Heart left ventricle (tissue), 16 donors: ENCODE measurements around the gene FBF1. TPM values are rescaled to one million over a fixed set of nuclear protein-coding genes. Genes with fewer than 3 reads are reported as not detected.

ENCODE experiments used
- ATAC-seq, 4 donors: fragments of 200-7000 bp; cut with Tn5 transposase; one replicate each; pipeline ENCODE4 v1.9.1; 2020 to 2022; ENCODE audit warnings: moderate library complexity in 4 of 4, mild to moderate bottlenecking in 3 of 4, moderate number of reproducible peaks in 1 of 4
- DNase-seq, 5 donors: peaks; one replicate each; pipeline ENCODE4 v3.0.0-alpha.2; 2020
- H3K27ac ChIP-seq, 12 donors: fragments of 200-600 bp; sonication (generic) in 4 of 12; one replicate each; pipeline versions ENCODE4 v1.5.0 to v1.8.0; 2016 to 2022; ENCODE audit warnings: mild to moderate bottlenecking in 2 of 12
- H3K27me3 ChIP-seq, 9 donors: fragments of 200-600 bp; sonication (generic) in 2 of 9; one replicate each; pipeline versions ENCODE4 v1.5.1 to v1.8.0; 2016 to 2022; ENCODE audit warnings: mild to moderate bottlenecking in 3 of 9
- H3K36me3 ChIP-seq, 9 donors: fragments of 200-600 bp; sonication (generic) in 2 of 9; one replicate each; pipeline versions ENCODE4 v1.5.0 to v1.8.0; 2018 to 2022; ENCODE audit warnings: mild to moderate bottlenecking in 2 of 9
- H3K4me1 ChIP-seq, 12 donors: fragments of 200-600 bp; sonication (generic) in 4 of 12; one replicate each; pipeline versions ENCODE4 v1.5.0 to v1.8.0; 2016 to 2022; ENCODE audit warnings: mild to moderate bottlenecking in 3 of 12
- H3K4me3 ChIP-seq, 12 donors: fragments of 200-600 bp; sonication (generic) in 4 of 12; one replicate each; pipeline versions ENCODE4 v1.5.0 to v1.8.0; 2017 to 2022; ENCODE audit warnings: mild to moderate bottlenecking in 9 of 12, moderate library complexity in 4 of 12
- H3K9me3 ChIP-seq, 12 donors: fragments of 200-600 bp; sonication (generic) in 4 of 12; one replicate each; pipeline versions ENCODE4 v1.5.0 to v1.8.0; 2016 to 2022; ENCODE audit warnings: mild to moderate bottlenecking in 1 of 12
- CTCF ChIP-seq, 12 donors: fragments of 200-600 bp; sonication (generic) in 4 of 12; IDR thresholded peaks; one replicate each; pipeline versions ENCODE4 v1.5.0 to v1.8.0; 2018 to 2022; ENCODE audit warnings: antibody characterized with exemption in 12 of 12, mild to moderate bottlenecking in 5 of 12
- POLR2A ChIP-seq, 2 donors: fragments of 450-650 bp; IDR thresholded peaks; one replicate each; pipeline ENCODE4 v1.6.1; 2017; ENCODE audit warnings: antibody characterized with exemption in 2 of 2, mild to moderate bottlenecking in 2 of 2, moderate library complexity in 2 of 2
- WGBS, 4 donors: extraction: QIAGEN DNeasy Blood & Tissue Kit in 2 of 4; methylation state at CpG; one replicate each; pipeline versions ENCODE4 v1.1.5 to v1.1.7; 2013 to 2018; 5-methylcytosine and 5-hydroxymethylcytosine counted together
- intact Hi-C, 10 donors: fragments of 100-400 bp; cut with DNase I; formaldehyde crosslinking; loops; one replicate each; pipeline versions ENCODE4 v1.11.1 to v1.14.2; 2022
- polyA plus RNA-seq, 2 donors: library from polyadenylated mRNA; stranded (reverse); fragments of 200-250 nt; gene quantifications; one replicate each; pipeline ENCODE4 v1.2.3, GENCODE V29; 2013
- total RNA-seq, 9 donors: library from RNA; depleted of rRNA in 2 of 9; stranded (reverse); fragments of >200 nt in 2 of 9; fragmentation: NEBNext Ultra II Directional in 3 of 9; extraction: Animal tissue kit (Norgen Biotek cat#: 25700) in 3 of 9; gene quantifications; one replicate each; pipeline versions ENCODE4 v1.1.0 to v1.2.4, GENCODE V29; 2016 to 2023
- donor health status: ischemic (EF 13 %, LVEDD 7.1; RV severe dilation, severe dysfunction).
- donor health status: healthy with polysubstance abuse.
- donor health status: DM: no; HTN: yes; CAD: no.
- donor health status: DM: no; HTN: no; CAD: no.
- donor health status: ischemic (EF 25% LVEDD 6.9; RV normal size, moderate dysfunction).
- donor health status: ischemic (EF 25% LVEDD 5.7; RV mildly dilated, moderate dysfunction).
- donor health status: healthy.
- donor health status: DM: yes; HTN: yes; CAD: no.
- donor health status: ischemic (EF 35%, LVEDD 5.7; RV mildly dilated, moderate dysfunction).
- donor health status: nonischemic (EF 11% LVEDD 7.7; RV severe dilation, severe dysfunction).
- donor health status: DM: yes; HTN: yes; CAD: no.
- donor health status: PGD.
- donor health status: ischemic (EF 29% LVEDD 5.4; RV normal size, mild dysfunction).
- donor health status: nonischemic (EF 23%, LVEDD 6.1; RV moderate dilation, normal function).

Gene FBF1
- total and polyA plus RNA-seq, 11 donors: 1.5 to 5.4 (median 2.9) TPM

- intact Hi-C loops: loop anchor here in 8 of 10 donors (1.0 to 10.0 kb wide), 8 partner anchors 39 to 132 kb away; partner anchors contain the start of genes WBP2 (in 5 of the 8), GALK1 (in 1 of the 8), UNC13D (in 1 of the 8) and UNK (in 1 of the 8)
These were observed 44.3 kb downstream of the FBF1 start, which contains the start of gene TRIM65 for GRCh38 chr17:75896415-75897159. Gene TRIM65, minus strand, starts transcription at chr17:75896951. Its CDS starts 14 bp downstream, at chr17:75896937.

GRCh38 chr17:75895370-75896155 lies 45.3 kb downstream of the FBF1 start:
- ATAC-seq: no peak
- H3K9me3 ChIP-seq: no peaks in the 10 kb centered on the region
- H3K4me1 ChIP-seq: peaks cover 0 to 32% (median 24%) of the 10 kb centered on the region in 12 donors
- WGBS, 4 donors: 45 to 51% (median 48%) methylated on average over 27 to 28 of the region's 28 CpGs
- DNase-seq: no peak
- H3K27me3 ChIP-seq: no peaks in the 10 kb centered on the region
- peak overlapping the region; percentile 48 to 97 (median 80) for H3K4me3 ChIP-seq
- no peak for TF ChIP-seq POLR2A (IDR thresholded peaks at IDR 0.05)
- TF ChIP-seq CTCF (IDR thresholded peaks at IDR 0.05): peak in 4 of 12 donors; percentile 8 to 27 (median 14)
- intact Hi-C loops: loop anchor here in 9 of 10 donors (1.0 to 10.0 kb wide), 9 partner anchors 17 to 131 kb away; partner anchors contain the start of genes WBP2 (in 5 of the 9), TRIM47 (in 2 of the 9), GALK1 (in 1 of the 9) and UNC13D (in 1 of the 9)
- H3K27ac ChIP-seq: peak overlapping the region; percentile 88 to 99 (median 94)
- H3K36me3 ChIP-seq: peaks cover 0 to 52% (median 38%) of the 10 kb centered on the region in 9 donors

More at GRCh38 chr17:75896415-75897159, 44.3 kb downstream of the FBF1 start, which contains the start of gene TRIM65:
- peaks cover 0 to 32% (median 24%) of the 10 kb centered on the region in 12 donors for H3K4me1 ChIP-seq
- DNase-seq (peak; percentile 88 to 94 (median 90)), ATAC-seq (peak; percentile 61 to 87 (median 85))
- peaks cover 0 to 52% (median 39%) of the 10 kb centered on the region in 9 donors for H3K36me3 ChIP-seq
- H3K4me3 ChIP-seq: peak within 1 kb of the TSS; percentile 48 to 97 (median 80)
- no peaks in the 10 kb centered on the region for H3K9me3 ChIP-seq
- H3K27ac ChIP-seq: peak within 1 kb of the TSS; percentile 88 to 99 (median 94)
- no peaks in the 10 kb centered on the region for H3K27me3 ChIP-seq
- peak in 11 of 12 donors; percentile 28 to 73 (median 55) for TF ChIP-seq CTCF (IDR thresholded peaks at IDR 0.05)
- TF ChIP-seq POLR2A (IDR thresholded peaks at IDR 0.05): peak in 1 of 2 donors; percentile 84
- 0 to 1% (median 1%) methylated on average over 12 to 102 of the region's 102 CpGs for WGBS, 4 donors

GRCh38 chr17:75894049-75894733 lies 46.7 kb downstream of the FBF1 start:
- no peak for ATAC-seq
- TF ChIP-seq CTCF (IDR thresholded peaks at IDR 0.05) (no peak), POLR2A (IDR thresholded peaks at IDR 0.05) (no peak)
- intact Hi-C loops: loop anchor here in 6 of 10 donors (2.0 to 10.0 kb wide), 6 partner anchors 15 to 129 kb away; partner anchors contain the start of genes TRIM47 (in 2 of the 6), GALK1 (in 1 of the 6), UNC13D (in 1 of the 6) and UNK (in 1 of the 6)
- Histone ChIP-seq H3K27ac (peak overlapping the region in 1 of 12 donors; percentile 94), H3K36me3 (peaks cover 0 to 51% (median 38%) of the 10 kb centered on the region in 9 donors), H3K27me3 (no peaks in the 10 kb centered on the region), H3K9me3 (no peaks in the 10 kb centered on the region), H3K4me3 (peak overlapping the region in 1 of 12 donors; percentile 9), H3K4me1 (peaks cover 0 to 32% (median 24%) of the 10 kb centered on the region in 12 donors)
- no peak for DNase-seq
- 80 to 85% (median 81%) methylated on average over 22 of the region's 22 CpGs for WGBS, 4 donors
